Transverse colon (tissue), 4 donors: ENCODE measurements around the gene SYT1. TPM values are rescaled to one million over a fixed set of nuclear protein-coding genes. Genes with fewer than 3 reads are reported as not detected.

ENCODE experiments used
- DNase-seq: peaks from one replicate; pipeline ENCODE4 v3.0.0-alpha.2; 2019
- H3K27ac ChIP-seq, 4 donors: fragments of 200-600 bp; sonication (generic); 2 replicates each; pipeline ENCODE4 v1.5.1; 2016 to 2018; ENCODE audit warnings: inconsistent platforms in 4 of 4
- H3K27me3 ChIP-seq: fragments of 200-600 bp; sonication (generic); 2 replicates; pipeline ENCODE4 v1.5.1; 2017; ENCODE audit warnings: inconsistent platforms
- H3K36me3 ChIP-seq, 4 donors: fragments of 200-600 bp; sonication (generic); 2 replicates each; pipeline ENCODE4 v1.5.1; 2017 to 2019; ENCODE audit warnings: inconsistent platforms in 4 of 4
- H3K4me1 ChIP-seq, 4 donors: fragments of 200-600 bp; sonication (generic); 2 replicates each; pipeline ENCODE4 v1.5.1; 2017 to 2020; ENCODE audit warnings: inconsistent platforms in 4 of 4
- H3K4me3 ChIP-seq, 4 donors: fragments of 200-600 bp; sonication (generic); 1 replicate in 1 of 4; 2 replicates in 3 of 4; pipeline versions ENCODE4 v1.5.1 to v1.6.1; 2017 to 2019; ENCODE audit warnings: inconsistent platforms in 4 of 4
- H3K9me3 ChIP-seq, 2 donors: fragments of 200-600 bp; sonication (generic); 2 replicates each; pipeline ENCODE4 v1.5.1; 2017 to 2019; ENCODE audit warnings: inconsistent platforms in 2 of 2
- EP300 ChIP-seq: sonication (generic); formaldehyde crosslinking; IDR thresholded peaks from one replicate; pipeline ENCODE4 v1.6.1; 2017; ENCODE audit warnings: antibody characterized with exemption, low read depth
- POLR2A ChIP-seq: fragments of 450-650 bp; IDR thresholded peaks from one replicate; pipeline ENCODE4 v1.6.1; 2016; ENCODE audit warnings: antibody characterized with exemption, mild to moderate bottlenecking, moderate library complexity
- POLR2AphosphoS5 ChIP-seq, 3 donors: sonication (generic); formaldehyde crosslinking; IDR thresholded peaks; one replicate each; pipeline ENCODE4 v1.6.1; 2016; ENCODE audit warnings: antibody characterized with exemption in 3 of 3
- WGBS, 2 donors: methylation state at CpG; one replicate each; pipeline ENCODE4 v1.1.5; 2018; ENCODE audit warnings: low coverage in 1 of 2; 5-methylcytosine and 5-hydroxymethylcytosine counted together
- in situ Hi-C, 4 donors: fragments of 200-750 bp; cut with MboI; loops; one replicate each; pipeline versions ENCODE4 v1.15.0 to v1.15.1; 2017; ENCODE audit warnings: low sequenced_read_pairs in 3 of 4, low pct_ligation_motif_present in 1 of 4, low pct_unique_long_range_greater_than_20kb in 1 of 4
- intact Hi-C: fragments of 100-400 bp; cut with DNase I; formaldehyde crosslinking; loops from one replicate; pipeline ENCODE4 v1.15.1; 2023; ENCODE audit warnings: low total_unique reads
- total RNA-seq, 4 donors: library from RNA; depleted of rRNA; stranded (reverse); fragments of >200 nt; gene quantifications; one replicate each; pipeline ENCODE4 v1.1.0, GENCODE V29; 2016
- TF ChIP-seq, protein P1 (sequence below), 5 experiments: fragments of 200-600 bp in 3 of 5; fragments of 450-650 bp in 2 of 5; sonication (generic) in 3 of 5; IDR thresholded peaks; 1 replicate in 2 of 5; 2 replicates in 3 of 5; pipeline ENCODE4 v1.5.1; 2016 to 2017; ENCODE audit warnings: antibody characterized with exemption in 5 of 5, inconsistent platforms in 3 of 5, mild to moderate bottlenecking in 2 of 5, moderate library complexity in 1 of 5

SYT1 gene
- total RNA-seq, 4 donors from 2014 or later = 0.60 to 4.9 (median 2.1) TPM

DNA sequence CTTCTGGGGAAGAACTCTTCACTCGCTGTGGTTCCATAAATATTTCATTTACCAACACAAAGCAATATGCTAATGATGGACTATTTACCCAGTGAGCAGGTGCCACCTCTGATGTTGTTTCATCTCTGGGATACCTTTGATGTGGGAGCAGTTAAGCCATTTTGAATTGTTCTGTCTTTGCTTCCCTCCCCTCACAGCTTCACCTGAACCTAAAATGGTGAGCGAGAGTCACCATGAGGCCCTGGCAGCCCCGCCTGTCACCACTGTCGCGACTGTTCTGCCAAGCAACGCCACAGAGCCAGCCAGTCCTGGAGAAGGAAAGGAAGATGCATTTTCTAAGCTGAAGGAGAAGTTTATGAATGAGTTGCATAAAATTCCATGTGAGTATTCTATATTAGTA, 352.7 kb downstream of the SYT1 start:
- Histone ChIP-seq H3K27me3 (no peaks in the 10 kb centered on the region), H3K9me3 (peaks cover 3 to 5% of the 10 kb centered on the region in 2 donors), H3K4me1 (no peaks in the 10 kb centered on the region), H3K27ac (no peak overlapping the region), H3K36me3 (no peaks in the 10 kb centered on the region), H3K4me3 (no peak overlapping the region)
- no peak for DNase-seq
- WGBS, 2 donors = 79 to 100% methylated on average over 1 to 6 of the region's 6 CpGs
- in situ Hi-C loops (no loop called here), intact Hi-C loops (no loop called here)
- TF ChIP-seq POLR2AphosphoS5 (IDR thresholded peaks at IDR 0.05) (no peak), EP300 (no peak), POLR2A (no peak)
- TF ChIP-seq, protein P1, sequence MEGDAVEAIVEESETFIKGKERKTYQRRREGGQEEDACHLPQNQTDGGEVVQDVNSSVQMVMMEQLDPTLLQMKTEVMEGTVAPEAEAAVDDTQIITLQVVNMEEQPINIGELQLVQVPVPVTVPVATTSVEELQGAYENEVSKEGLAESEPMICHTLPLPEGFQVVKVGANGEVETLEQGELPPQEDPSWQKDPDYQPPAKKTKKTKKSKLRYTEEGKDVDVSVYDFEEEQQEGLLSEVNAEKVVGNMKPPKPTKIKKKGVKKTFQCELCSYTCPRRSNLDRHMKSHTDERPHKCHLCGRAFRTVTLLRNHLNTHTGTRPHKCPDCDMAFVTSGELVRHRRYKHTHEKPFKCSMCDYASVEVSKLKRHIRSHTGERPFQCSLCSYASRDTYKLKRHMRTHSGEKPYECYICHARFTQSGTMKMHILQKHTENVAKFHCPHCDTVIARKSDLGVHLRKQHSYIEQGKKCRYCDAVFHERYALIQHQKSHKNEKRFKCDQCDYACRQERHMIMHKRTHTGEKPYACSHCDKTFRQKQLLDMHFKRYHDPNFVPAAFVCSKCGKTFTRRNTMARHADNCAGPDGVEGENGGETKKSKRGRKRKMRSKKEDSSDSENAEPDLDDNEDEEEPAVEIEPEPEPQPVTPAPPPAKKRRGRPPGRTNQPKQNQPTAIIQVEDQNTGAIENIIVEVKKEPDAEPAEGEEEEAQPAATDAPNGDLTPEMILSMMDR (IDR thresholded peaks at IDR 0.05) = no peak

DNA sequence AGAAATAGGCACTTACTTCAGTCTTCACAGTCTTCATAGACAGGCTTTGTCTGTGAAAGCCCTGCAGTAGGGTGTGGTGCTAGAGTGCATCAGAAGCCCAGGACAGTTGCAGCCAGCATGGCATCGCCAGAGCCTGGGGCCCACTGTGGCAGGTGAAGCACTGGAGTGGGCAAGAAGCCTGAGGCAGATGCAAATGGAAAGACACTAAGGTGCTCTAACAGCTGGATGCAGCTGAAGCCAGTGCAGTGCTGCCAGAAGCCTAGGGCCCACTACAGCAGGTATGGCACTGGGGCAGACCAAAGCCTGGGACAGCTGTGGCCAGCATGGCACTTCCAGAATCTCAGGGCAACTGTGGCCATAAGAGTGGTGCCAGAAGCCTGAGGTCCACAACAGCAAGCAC, 358.6 kb downstream of the SYT1 start:
- no peak for TF ChIP-seq POLR2AphosphoS5 (IDR thresholded peaks at IDR 0.05)
- TF ChIP-seq EP300 = no peak
- TF ChIP-seq POLR2A = no peak
- TF ChIP-seq, protein P1 (IDR thresholded peaks at IDR 0.05) = no peak
- intact Hi-C loops (no loop called here), in situ Hi-C loops (no loop called here)
- H3K27ac ChIP-seq = no peak overlapping the region
- no peaks in the 10 kb centered on the region for H3K36me3 ChIP-seq
- H3K4me1 ChIP-seq = no peaks in the 10 kb centered on the region
- no peak overlapping the region for H3K4me3 ChIP-seq
- WGBS, 2 donors = 85% methylated on average over 1 of the region's 1 CpG; no CpG with 5 or more reads in 1 of the 2 donors
- peaks cover 3 to 5% of the 10 kb centered on the region in 2 donors for H3K9me3 ChIP-seq
- no peaks in the 10 kb centered on the region for H3K27me3 ChIP-seq
- no peak for DNase-seq

DNA sequence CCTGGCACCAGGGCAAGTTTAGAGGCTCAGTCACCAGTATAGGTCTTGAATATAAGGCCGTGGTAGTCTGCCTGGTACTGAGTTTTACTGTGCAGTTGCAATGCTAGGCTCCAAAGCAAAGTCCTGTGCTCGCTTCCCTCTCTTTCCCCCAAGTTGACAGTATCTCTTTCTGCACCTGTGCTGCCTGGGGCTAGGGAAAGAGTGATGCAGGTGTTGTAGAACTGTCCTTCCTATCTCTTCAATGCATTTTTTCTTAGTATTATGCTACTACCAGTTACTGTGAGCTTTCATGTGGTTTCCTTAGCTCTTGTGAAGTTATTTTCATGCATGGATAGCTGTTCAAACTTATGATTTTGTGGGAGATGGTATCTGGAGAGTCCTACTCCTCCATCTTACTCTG, 359.2 kb downstream of the SYT1 start:
- intact Hi-C loops = no loop called here
- 77 to 100% methylated on average over 1 to 2 of the region's 2 CpGs for WGBS, 2 donors
- no peaks in the 10 kb centered on the region for H3K36me3 ChIP-seq
- TF ChIP-seq POLR2AphosphoS5 (IDR thresholded peaks at IDR 0.05) (no peak), EP300 (no peak), POLR2A (no peak)
- TF ChIP-seq, protein P1 (IDR thresholded peaks at IDR 0.05) = no peak
- peaks cover 3 to 5% of the 10 kb centered on the region in 2 donors for H3K9me3 ChIP-seq
- H3K27ac ChIP-seq = no peak overlapping the region
- H3K27me3 ChIP-seq = no peaks in the 10 kb centered on the region
- no peak overlapping the region for H3K4me3 ChIP-seq
- no peak for DNase-seq
- H3K4me1 ChIP-seq = no peaks in the 10 kb centered on the region
- in situ Hi-C loops = no loop called here

DNA sequence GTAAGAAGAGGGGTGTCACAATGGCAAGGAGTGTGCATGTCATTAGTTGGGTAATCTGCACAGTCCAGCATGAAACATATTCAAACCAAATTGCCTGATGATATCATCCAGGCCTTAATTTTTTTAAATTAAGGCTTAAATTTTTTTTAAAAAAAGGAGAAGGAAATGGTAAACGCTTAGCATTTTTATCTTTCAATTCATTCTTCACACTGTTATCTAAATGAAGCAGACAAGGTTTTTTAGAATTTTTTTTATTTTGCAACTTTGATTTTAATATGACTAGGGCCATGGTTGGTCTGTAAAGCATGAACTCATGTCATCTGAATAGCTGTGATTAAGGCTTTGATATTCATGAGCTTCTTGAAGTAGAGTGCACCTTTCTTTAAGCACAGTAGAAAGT, 362.5 kb downstream of the SYT1 start:
- Histone ChIP-seq H3K4me1 (no peaks in the 10 kb centered on the region), H3K36me3 (no peaks in the 10 kb centered on the region), H3K27ac (no peak overlapping the region), H3K4me3 (no peak overlapping the region), H3K9me3 (no peaks in the 10 kb centered on the region), H3K27me3 (no peaks in the 10 kb centered on the region)
- in situ Hi-C loops = no loop called here
- intact Hi-C loops = no loop called here
- WGBS, 2 donors = 50 to 72% methylated on average over 1 of the region's 1 CpG
- TF ChIP-seq, protein P1 (IDR thresholded peaks at IDR 0.05) = no peak
- TF ChIP-seq EP300 = no peak
- TF ChIP-seq POLR2A = no peak
- no peak for TF ChIP-seq POLR2AphosphoS5 (IDR thresholded peaks at IDR 0.05)
- DNase-seq = no peak
